HCT116 (cell line): ENCODE data around the gene SMIM10L2A.

Experiments used
- CBX3 ChIP-seq: IDR thresholded peaks from 2 replicates; pipeline ENCODE4 v1.6.1; 2012; ENCODE audit warnings: low read depth
- CTCF ChIP-seq, 3 experiments: fragments of 200-600 bp in 1 of 3; sonication (generic) in 1 of 3; IDR thresholded peaks in 2 of 3; conservative IDR thresholded peaks in 1 of 3; 2 replicates each; pipeline ENCODE4 v1.5.1; 2012 to 2017; ENCODE audit warnings: low read depth in 2 of 3, low read length in 2 of 3, antibody characterized with exemption in 1 of 3, borderline replicate concordance in 1 of 3, control low read depth in 1 of 3, mild to moderate bottlenecking in 1 of 3, mixed read lengths in 1 of 3, mixed run types in 1 of 3, moderate library complexity in 1 of 3; ENCODE audit not compliant: insufficient read depth in 1 of 3
- EZH2 ChIP-seq: fragments of 200-600 bp; sonication (generic); IDR thresholded peaks from 2 replicates; pipeline ENCODE4 v1.6.1; 2017; ENCODE audit warnings: antibody characterized with exemption, mixed run types
- EZH2phosphoT487 ChIP-seq: fragments of 200-600 bp; IDR thresholded peaks from 2 replicates; pipeline ENCODE4 v1.6.1; 2018; ENCODE audit warnings: antibody characterized with exemption, borderline replicate concordance
- POLR2A ChIP-seq: IDR thresholded peaks from 2 replicates; pipeline ENCODE4 v1.7.0; 2011; ENCODE audit warnings: borderline replicate concordance; ENCODE audit not compliant: insufficient read depth, insufficient read length; ENCODE audit errors: extremely low read depth
- REST ChIP-seq: IDR thresholded peaks from 2 replicates; pipeline ENCODE4 v1.6.1; 2012; ENCODE audit warnings: low read depth

GRCh38 chrX:135397652-135398051 lies 24.1 kb upstream of the SMIM10L2A start:
- TF ChIP-seq CTCF (IDR thresholded peaks at IDR 0.05 in 2 of 3, conservative IDR thresholded peaks at IDR 0.05 in 1 of 3; ENCODE audit: borderline replicate concordance in 1 of 3, insufficient read depth in 1 of 3, low read depth in 2 of 3, low read length in 2 of 3): no peak
- no peak for TF ChIP-seq EZH2
- no peak for TF ChIP-seq POLR2A
- no peak for TF ChIP-seq REST
- no peak for TF ChIP-seq EZH2phosphoT487
- no peak for TF ChIP-seq CBX3
